ENCODE measurements around the gene TRIM7. TPM values are rescaled to one million over a fixed set of nuclear protein-coding genes. Genes with fewer than 3 reads are reported as not detected.

TRIM7 gene
- total and polyA plus RNA-seq, 2 of the 4 experiments (the other 2 are of a cell fraction) = 0.54 to 1.0 TPM

DNA sequence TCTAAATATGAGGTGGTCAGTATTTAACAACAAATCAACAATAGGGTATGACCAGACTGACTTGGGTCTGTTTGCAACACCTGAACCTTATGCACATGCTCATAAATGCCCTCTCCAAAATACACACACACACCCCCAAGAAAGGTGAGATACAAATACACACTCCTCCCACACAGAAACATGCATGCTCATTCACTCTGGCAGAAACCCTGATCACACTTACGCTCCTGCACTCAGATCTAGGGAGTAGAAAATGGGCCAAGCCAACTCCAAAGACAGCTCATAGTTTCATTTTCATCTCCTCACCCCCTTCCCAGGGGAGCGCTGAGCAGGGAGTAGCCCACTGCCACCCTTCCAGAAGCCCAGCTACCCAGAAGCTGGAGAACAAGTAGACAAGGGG, 11.3 kb downstream of the TRIM7 start:
- Histone ChIP-seq H4K20me1 (ENCODE audit: insufficient read depth, low read length) (0 out of 2 replicates have a peak, but pooled peaks cover 3% of the 10 kb centered on the region), H2AFZ (replicated peaks; ENCODE audit: low read length, poor library complexity) (no peak overlapping the region), H3K79me1 (ENCODE audit: low read depth in 1 of 2, low read length in 2 of 2) (peaks cover 10 to 11% of the 10 kb centered on the region in 2 experiments; a peak in 3 of 4 replicates), H3K9ac (ENCODE audit: low read depth, low read length) (no peak overlapping the region), H2BK120ac (ENCODE audit: low read depth, low read length) (no peak overlapping the region), H2BK20ac (ENCODE audit: low read depth, low read length) (no peak overlapping the region), H3K14ac (replicated peaks; ENCODE audit: low read depth, low read length) (no peak overlapping the region), H3K27me3 (ENCODE audit: control insufficient read depth, insufficient read depth, low read length) (no peaks in the 10 kb centered on the region), H3K36me3 (ENCODE audit: control insufficient read depth, insufficient read depth, low read length) (no peaks in the 10 kb centered on the region), H4K8ac (ENCODE audit: low read depth in 2 of 2, low read length in 2 of 2) (no peak overlapping the region), H3K9me3 (ENCODE audit: control insufficient read depth, insufficient read depth, low read length) (no peaks in the 10 kb centered on the region), H3K27ac (ENCODE audit: insufficient read depth, low read length) (no peak overlapping the region), H2AK5ac (ENCODE audit: low read depth, low read length) (no peak overlapping the region), H3K18ac (ENCODE audit: low read depth, low read length) (no peak overlapping the region), H3K4ac (ENCODE audit: low read depth, low read length) (no peak overlapping the region), H2BK15ac (ENCODE audit: low read depth, low read length) (no peak overlapping the region), H3K4me2 (ENCODE audit: low read depth, low read length) (no peak overlapping the region), H2AK9ac (replicated peaks; ENCODE audit: low read depth, low read length, poor library complexity) (no peak overlapping the region), H3K56ac (ENCODE audit: extremely low read depth, insufficient read depth, low read length) (no peak overlapping the region), H2BK5ac (ENCODE audit: low read depth, low read length, poor library complexity, severe bottlenecking) (no peak overlapping the region), H4K5ac (ENCODE audit: low read depth, low read length) (no peak overlapping the region), H3K4me1 (ENCODE audit: control insufficient read depth, insufficient read depth, low read length) (peaks cover 4% of the 10 kb centered on the region), H3K4me3 (ENCODE audit: insufficient read depth, low read depth, low read length) (no peak overlapping the region), H3K23ac (ENCODE audit: low read depth, low read length) (no peak overlapping the region), H3K9me1 (ENCODE audit: insufficient read depth, low read length) (peaks cover 2% of the 10 kb centered on the region; the same call in 1 of the 2 replicates), H4K91ac (ENCODE audit: insufficient read depth, low read depth, low read length) (no peak overlapping the region)
- no peak for DNase-seq
- no TSS peak for BruUV-seq (replicated peaks)
- dilution Hi-C loops (cut with HindIII; ENCODE audit: low sequenced_read_pairs, unreplicated experiment) (no loop called here), in situ Hi-C loops (cut with MboI; ENCODE audit: low sequenced_read_pairs) (no loop called here), intact Hi-C loops (cut with micrococcal nuclease) (no loop called here)
- no peak for ATAC-seq (ENCODE audit: low read depth)
- CTCF ChIA-PET = no interaction called here
- no CpG with 5 or more reads among the region's 2 CpGs for WGBS, 2 experiments (ENCODE audit: extremely low coverage in 2 of 2, insufficient read length in 1 of 2)
- TF ChIP-seq MAZ (IDR thresholded peaks at IDR 0.05; ENCODE audit: borderline replicate concordance, low read depth, low read length) (no peak), ELK1 (IDR thresholded peaks at IDR 0.05; ENCODE audit: borderline replicate concordance, low read depth, low read length) (no peak), SMC3 (IDR thresholded peaks at IDR 0.05; ENCODE audit: low read depth, low read length) (no peak), CEBPB (IDR thresholded peaks at IDR 0.05; ENCODE audit: low read depth, low read length) (no peak), FOS (IDR thresholded peaks at IDR 0.05; ENCODE audit: low read depth, low read length) (no peak), USF2 (IDR thresholded peaks at IDR 0.05; ENCODE audit: low read depth, low read length) (no peak)
- TF ChIP-seq, protein P1, sequence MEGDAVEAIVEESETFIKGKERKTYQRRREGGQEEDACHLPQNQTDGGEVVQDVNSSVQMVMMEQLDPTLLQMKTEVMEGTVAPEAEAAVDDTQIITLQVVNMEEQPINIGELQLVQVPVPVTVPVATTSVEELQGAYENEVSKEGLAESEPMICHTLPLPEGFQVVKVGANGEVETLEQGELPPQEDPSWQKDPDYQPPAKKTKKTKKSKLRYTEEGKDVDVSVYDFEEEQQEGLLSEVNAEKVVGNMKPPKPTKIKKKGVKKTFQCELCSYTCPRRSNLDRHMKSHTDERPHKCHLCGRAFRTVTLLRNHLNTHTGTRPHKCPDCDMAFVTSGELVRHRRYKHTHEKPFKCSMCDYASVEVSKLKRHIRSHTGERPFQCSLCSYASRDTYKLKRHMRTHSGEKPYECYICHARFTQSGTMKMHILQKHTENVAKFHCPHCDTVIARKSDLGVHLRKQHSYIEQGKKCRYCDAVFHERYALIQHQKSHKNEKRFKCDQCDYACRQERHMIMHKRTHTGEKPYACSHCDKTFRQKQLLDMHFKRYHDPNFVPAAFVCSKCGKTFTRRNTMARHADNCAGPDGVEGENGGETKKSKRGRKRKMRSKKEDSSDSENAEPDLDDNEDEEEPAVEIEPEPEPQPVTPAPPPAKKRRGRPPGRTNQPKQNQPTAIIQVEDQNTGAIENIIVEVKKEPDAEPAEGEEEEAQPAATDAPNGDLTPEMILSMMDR (conservative IDR thresholded peaks at IDR 0.05; ENCODE audit: low read depth, low read length) = no peak
- POLR2A ChIA-PET (ENCODE audit: unreplicated experiment) = no interaction called here

All from IMR-90 (cell line).